ENCODE data around the gene FGF21. TPM values are rescaled to one million over a fixed set of nuclear protein-coding genes. Genes with fewer than 3 reads are reported as not detected.
A peak's percentile ranks its signal among the peaks of the same experiment; 100 is the strongest.

FGF21 gene
- polyA plus RNA-seq, 2 donors = not detected

DNA sequence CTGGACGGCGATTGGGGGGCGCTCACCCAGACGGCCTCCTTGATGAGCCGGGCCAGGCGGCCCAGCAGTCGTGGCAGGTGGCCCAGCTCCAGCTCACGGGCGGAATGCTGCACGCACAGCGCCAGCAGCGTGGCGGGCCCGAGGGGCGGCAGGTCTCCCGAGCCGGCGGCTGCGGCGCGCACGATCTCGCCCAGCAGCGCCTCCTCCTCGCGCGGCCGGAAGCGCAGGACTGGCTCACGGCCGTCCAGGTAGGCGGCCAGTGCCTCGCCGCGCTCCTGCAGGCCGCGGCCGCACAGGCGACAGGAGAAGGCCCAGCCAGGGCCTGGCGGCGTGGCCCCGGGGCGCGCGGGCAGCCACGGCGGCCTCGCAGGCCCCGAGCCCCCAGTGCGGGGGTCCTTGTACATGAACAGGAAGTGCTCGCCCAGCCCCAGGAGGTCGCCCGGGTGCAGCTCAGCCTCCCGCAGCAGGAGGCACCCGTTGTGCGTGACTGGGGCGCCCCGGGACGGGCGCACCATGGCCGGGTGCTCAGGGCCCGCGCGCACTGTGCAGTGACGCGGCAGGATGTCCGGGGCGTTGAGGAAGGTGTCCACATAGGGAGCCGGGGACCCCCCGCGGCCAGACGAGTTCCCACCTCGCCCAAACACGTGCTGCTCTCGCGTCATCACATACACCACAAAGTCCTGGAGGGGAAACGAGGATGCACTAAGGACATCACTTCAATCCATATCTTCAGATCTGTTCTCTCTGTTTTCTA lies 26.2 kb upstream of the FGF21 start:
- H3K27ac ChIP-seq (ENCODE audit: low read depth in 2 of 2, low read length in 1 of 2) = peak overlapping the region; percentile 41 to 44
- H3K4me3 ChIP-seq (ENCODE audit: low read depth in 1 of 2, low read length in 2 of 2) = peak overlapping the region; percentile 25 to 42
- 51 to 65% methylated on average over 65 to 77 of the region's 77 CpGs for WGBS, 2 donors
- peaks cover 2 to 9% of the 10 kb centered on the region in 2 donors for H3K4me1 ChIP-seq (ENCODE audit: control insufficient read depth in 2 of 2, insufficient read depth in 2 of 2, low read length in 1 of 2)
- no peaks in the 10 kb centered on the region for H3K9me3 ChIP-seq (ENCODE audit: control insufficient read depth in 2 of 2, insufficient read depth in 1 of 2, low read depth in 1 of 2, low read length in 1 of 2)
- no peaks in the 10 kb centered on the region for H3K27me3 ChIP-seq (ENCODE audit: control insufficient read depth in 1 of 2, insufficient read depth in 2 of 2, low read length in 2 of 2)
- no peaks in the 10 kb centered on the region for H3K36me3 ChIP-seq (ENCODE audit: control insufficient read depth in 2 of 2, insufficient read depth in 2 of 2, low read length in 1 of 2)

DNA sequence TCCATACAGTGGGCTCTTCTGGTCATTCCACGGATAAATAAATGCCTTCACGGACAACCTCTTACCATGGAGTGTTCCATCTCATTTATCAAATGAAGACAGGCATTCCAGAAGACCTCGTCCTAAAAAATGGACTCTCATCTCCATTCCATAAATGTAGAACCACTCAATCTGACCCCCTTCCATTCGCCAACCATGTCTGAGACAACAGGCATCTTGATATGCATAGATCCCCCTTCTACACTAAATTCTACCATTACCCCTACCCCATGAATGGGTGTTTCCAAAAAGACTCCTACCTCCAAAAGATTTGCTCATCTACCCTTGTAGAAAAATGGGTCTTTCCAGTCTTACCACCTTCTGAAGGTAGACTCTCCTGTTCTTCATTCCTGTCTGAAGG lies 23.9 kb upstream of the FGF21 start:
- H3K9me3 ChIP-seq (ENCODE audit: control insufficient read depth in 2 of 2, insufficient read depth in 1 of 2, low read depth in 1 of 2, low read length in 1 of 2) = no peaks in the 10 kb centered on the region
- no peaks in the 10 kb centered on the region for H3K27me3 ChIP-seq (ENCODE audit: control insufficient read depth in 1 of 2, insufficient read depth in 2 of 2, low read length in 2 of 2)
- peaks cover 2 to 3% of the 10 kb centered on the region in 2 donors for H3K4me1 ChIP-seq (ENCODE audit: control insufficient read depth in 2 of 2, insufficient read depth in 2 of 2, low read length in 1 of 2)
- 86 to 88% methylated on average over 4 of the region's 4 CpGs for WGBS, 2 donors
- no peaks in the 10 kb centered on the region for H3K36me3 ChIP-seq (ENCODE audit: control insufficient read depth in 2 of 2, insufficient read depth in 2 of 2, low read length in 1 of 2)
- H3K27ac ChIP-seq (ENCODE audit: low read depth in 2 of 2, low read length in 1 of 2) = no peak overlapping the region
- no peak overlapping the region for H3K4me3 ChIP-seq (ENCODE audit: low read depth in 1 of 2, low read length in 2 of 2)

DNA sequence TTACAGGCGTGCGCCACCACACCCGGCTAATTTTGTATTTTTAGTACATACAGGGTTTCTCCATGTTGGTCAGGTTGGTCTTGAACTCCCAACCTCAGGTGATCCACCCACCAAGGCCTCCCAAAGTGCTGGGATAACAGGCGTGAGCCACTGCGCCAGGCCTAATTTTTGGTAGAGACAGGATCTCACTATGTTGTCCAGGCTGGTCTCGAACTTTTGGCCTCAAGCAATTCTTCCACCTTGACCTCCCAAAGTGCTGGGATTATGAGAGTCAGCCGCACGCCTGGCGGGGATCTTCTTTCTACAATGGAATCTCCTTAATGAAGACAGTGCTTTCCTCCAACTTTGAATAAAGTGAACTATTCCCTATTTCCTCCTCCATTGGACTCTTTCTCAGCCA lies 20.7 kb upstream of the FGF21 start:
- 94 to 96% methylated on average over 9 of the region's 9 CpGs for WGBS, 2 donors
- H3K36me3 ChIP-seq (ENCODE audit: control insufficient read depth in 2 of 2, insufficient read depth in 2 of 2, low read length in 1 of 2) = no peaks in the 10 kb centered on the region

DNA sequence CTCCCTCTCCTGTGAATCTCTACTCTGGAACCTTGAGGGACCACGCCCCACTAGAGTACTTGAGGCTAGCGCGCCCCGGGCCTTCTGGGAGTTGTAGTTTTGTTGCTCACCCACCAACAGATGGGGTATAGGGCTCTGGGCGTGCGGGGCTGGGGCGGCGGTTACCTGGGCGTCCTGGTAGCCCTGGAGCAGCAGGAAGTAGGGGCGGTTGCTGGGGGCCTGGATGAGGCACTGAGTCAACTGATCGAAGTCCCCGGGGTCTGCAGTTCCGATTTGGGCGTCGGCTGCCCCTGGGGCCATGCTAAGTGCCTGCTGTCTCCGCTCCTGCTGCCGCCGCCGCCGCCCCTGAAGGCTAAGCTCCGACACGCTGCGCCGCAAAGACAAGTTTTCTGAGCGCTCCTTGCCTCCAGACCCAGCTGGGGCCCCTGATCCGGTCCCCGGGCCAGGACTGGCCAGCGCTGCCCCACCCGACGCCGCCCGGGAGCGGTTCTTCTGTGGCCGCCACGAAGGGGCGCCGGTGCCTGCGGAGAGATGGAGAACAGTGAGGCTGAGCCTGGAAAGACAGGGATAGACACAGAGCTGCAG lies 20.2 kb upstream of the FGF21 start:
- WGBS, 2 donors = 36 to 45% methylated on average over 38 of the region's 38 CpGs
- H3K4me3 ChIP-seq (ENCODE audit: low read depth in 1 of 2, low read length in 2 of 2) = peak overlapping the region; percentile 15 to 46
- no peaks in the 10 kb centered on the region for H3K36me3 ChIP-seq (ENCODE audit: control insufficient read depth in 2 of 2, insufficient read depth in 2 of 2, low read length in 1 of 2)
- no peaks in the 10 kb centered on the region for H3K27me3 ChIP-seq (ENCODE audit: control insufficient read depth in 1 of 2, insufficient read depth in 2 of 2, low read length in 2 of 2)
- no peak overlapping the region for H3K27ac ChIP-seq (ENCODE audit: low read depth in 2 of 2, low read length in 1 of 2)
- peaks cover 0 to 9% of the 10 kb centered on the region in 2 donors for H3K4me1 ChIP-seq (ENCODE audit: control insufficient read depth in 2 of 2, insufficient read depth in 2 of 2, low read length in 1 of 2)
- H3K9me3 ChIP-seq (ENCODE audit: control insufficient read depth in 2 of 2, insufficient read depth in 1 of 2, low read depth in 1 of 2, low read length in 1 of 2) = no peaks in the 10 kb centered on the region

More for the DNA sequence above, 20.7 kb upstream of the FGF21 start:
- Histone ChIP-seq H3K4me3 (ENCODE audit: low read depth in 1 of 2, low read length in 2 of 2) (no peak overlapping the region), H3K27ac (ENCODE audit: low read depth in 2 of 2, low read length in 1 of 2) (no peak overlapping the region), H3K4me1 (ENCODE audit: control insufficient read depth in 2 of 2, insufficient read depth in 2 of 2, low read length in 1 of 2) (peaks cover 0 to 5% of the 10 kb centered on the region in 2 donors), H3K27me3 (ENCODE audit: control insufficient read depth in 1 of 2, insufficient read depth in 2 of 2, low read length in 2 of 2) (no peaks in the 10 kb centered on the region), H3K9me3 (ENCODE audit: control insufficient read depth in 2 of 2, insufficient read depth in 1 of 2, low read depth in 1 of 2, low read length in 1 of 2) (no peaks in the 10 kb centered on the region)

- H3K27me3 ChIP-seq (ENCODE audit: control insufficient read depth in 1 of 2, insufficient read depth in 2 of 2, low read length in 2 of 2) = no peaks in the 10 kb centered on the region
- no peak overlapping the region for H3K4me3 ChIP-seq (ENCODE audit: low read depth in 1 of 2, low read length in 2 of 2)
- 60 to 68% methylated on average over 22 of the region's 22 CpGs for WGBS, 2 donors
- H3K27ac ChIP-seq (ENCODE audit: low read depth in 2 of 2, low read length in 1 of 2) = no peak overlapping the region
- H3K4me1 ChIP-seq (ENCODE audit: control insufficient read depth in 2 of 2, insufficient read depth in 2 of 2, low read length in 1 of 2) = peaks cover 3 to 20% of the 10 kb centered on the region in 2 donors
- no peaks in the 10 kb centered on the region for H3K36me3 ChIP-seq (ENCODE audit: control insufficient read depth in 2 of 2, insufficient read depth in 2 of 2, low read length in 1 of 2)
- peaks cover 0 to 2% of the 10 kb centered on the region in 2 donors for H3K9me3 ChIP-seq (ENCODE audit: control insufficient read depth in 2 of 2, insufficient read depth in 1 of 2, low read depth in 1 of 2, low read length in 1 of 2)
Measured at GRCh38 chr19:48737360-48737998, 17.8 kb upstream of the FGF21 start.

- Histone ChIP-seq H3K27ac (ENCODE audit: low read depth in 2 of 2, low read length in 1 of 2) (peak overlapping the region; percentile 66 to 77), H3K36me3 (ENCODE audit: control insufficient read depth in 2 of 2, insufficient read depth in 2 of 2, low read length in 1 of 2) (no peaks in the 10 kb centered on the region), H3K4me1 (ENCODE audit: control insufficient read depth in 2 of 2, insufficient read depth in 2 of 2, low read length in 1 of 2) (peaks cover 3 to 20% of the 10 kb centered on the region in 2 donors), H3K4me3 (ENCODE audit: low read depth in 1 of 2, low read length in 2 of 2) (peak overlapping the region; percentile 55 to 67), H3K27me3 (ENCODE audit: control insufficient read depth in 1 of 2, insufficient read depth in 2 of 2, low read length in 2 of 2) (no peaks in the 10 kb centered on the region), H3K9me3 (ENCODE audit: control insufficient read depth in 2 of 2, insufficient read depth in 1 of 2, low read depth in 1 of 2, low read length in 1 of 2) (peaks cover 0 to 2% of the 10 kb centered on the region in 2 donors)
- WGBS, 2 donors = 2% methylated on average over 70 to 96 of the region's 96 CpGs
Measured at GRCh38 chr19:48738557-48739403, 16.5 kb upstream of the FGF21 start.

DNA sequence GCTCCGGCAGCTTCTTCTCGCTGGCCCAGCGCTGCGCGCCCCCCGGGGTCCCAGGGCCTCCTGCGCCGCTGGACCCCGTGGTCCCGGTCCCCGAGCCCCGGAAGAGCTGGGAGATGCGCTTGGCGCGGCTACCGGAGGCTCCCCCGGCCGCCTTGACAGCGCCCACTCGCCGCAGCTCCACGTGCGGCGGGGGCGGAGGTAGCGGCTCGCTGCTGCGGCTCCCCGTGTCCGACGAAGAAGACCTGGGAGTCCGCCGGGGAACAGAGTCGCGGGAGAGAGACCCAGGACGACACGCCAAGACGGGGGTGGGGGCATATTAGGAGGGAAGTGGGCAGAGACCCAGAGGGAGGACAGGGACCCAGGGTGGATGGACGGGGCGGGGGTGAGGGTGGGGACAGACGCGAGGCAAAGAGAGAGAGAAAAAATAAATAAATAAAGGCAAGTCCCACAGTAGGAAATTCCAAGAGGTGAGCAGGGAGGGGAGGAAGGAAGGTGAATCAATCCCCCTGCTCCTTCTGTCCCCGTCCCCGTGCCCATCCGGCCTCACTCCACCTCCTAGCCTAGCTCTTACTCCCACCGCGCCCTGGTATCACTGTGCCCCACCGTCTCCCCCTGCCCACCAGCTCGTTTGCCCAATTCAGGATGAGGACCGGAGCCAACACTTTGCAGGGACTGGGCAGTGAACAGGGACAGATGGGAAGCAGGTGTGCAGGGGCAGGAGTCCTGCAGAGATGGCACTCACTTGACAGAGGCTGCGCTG lies 15.7 kb upstream of the FGF21 start:
- 9 to 11% methylated on average over 48 to 51 of the region's 51 CpGs for WGBS, 2 donors
- H3K36me3 ChIP-seq (ENCODE audit: control insufficient read depth in 2 of 2, insufficient read depth in 2 of 2, low read length in 1 of 2) = no peaks in the 10 kb centered on the region
- peak overlapping the region; percentile 55 to 67 for H3K4me3 ChIP-seq (ENCODE audit: low read depth in 1 of 2, low read length in 2 of 2)
- H3K27ac ChIP-seq (ENCODE audit: low read depth in 2 of 2, low read length in 1 of 2) = peak overlapping the region; percentile 66 to 70
- peaks cover 3 to 20% of the 10 kb centered on the region in 2 donors for H3K4me1 ChIP-seq (ENCODE audit: control insufficient read depth in 2 of 2, insufficient read depth in 2 of 2, low read length in 1 of 2)
- peaks cover 0 to 2% of the 10 kb centered on the region in 2 donors for H3K9me3 ChIP-seq (ENCODE audit: control insufficient read depth in 2 of 2, insufficient read depth in 1 of 2, low read depth in 1 of 2, low read length in 1 of 2)
- H3K27me3 ChIP-seq (ENCODE audit: control insufficient read depth in 1 of 2, insufficient read depth in 2 of 2, low read length in 2 of 2) = no peaks in the 10 kb centered on the region

GRCh38 chr19:48740164-48740972 lies 15.0 kb upstream of the FGF21 start, which contains the start of gene RASIP1:
TSS of gene RASIP1 (minus strand) at chr19:48740610. CDS start at chr19:48740282, 328 bp downstream.
- Histone ChIP-seq H3K4me1 (ENCODE audit: control insufficient read depth in 2 of 2, insufficient read depth in 2 of 2, low read length in 1 of 2) (peaks cover 3 to 20% of the 10 kb centered on the region in 2 donors), H3K27me3 (ENCODE audit: control insufficient read depth in 1 of 2, insufficient read depth in 2 of 2, low read length in 2 of 2) (no peaks in the 10 kb centered on the region), H3K27ac (ENCODE audit: low read depth in 2 of 2, low read length in 1 of 2) (peak within 1 kb of the TSS; percentile 74 to 79), H3K4me3 (ENCODE audit: low read depth in 1 of 2, low read length in 2 of 2) (peak within 1 kb of the TSS; percentile 55 to 67), H3K36me3 (ENCODE audit: control insufficient read depth in 2 of 2, insufficient read depth in 2 of 2, low read length in 1 of 2) (no peaks in the 10 kb centered on the region), H3K9me3 (ENCODE audit: control insufficient read depth in 2 of 2, insufficient read depth in 1 of 2, low read depth in 1 of 2, low read length in 1 of 2) (peaks cover 0 to 2% of the 10 kb centered on the region in 2 donors)
- 48 to 61% methylated on average over 26 to 27 of the region's 27 CpGs for WGBS, 2 donors
